NCI-H82 treated with DMSO at 0.1 percent for 48 hours (cell line): ENCODE measurements around the gene MCTP1.
"Not testable (repeated sequence)": the region's sequence is repeated elsewhere in the genome, so short reads cannot be mapped to it uniquely, and the experiment has no call there.

Source experiments
- DNase-seq: peaks from one replicate; lab custom pipeline; 2025; ENCODE audit not compliant: unreplicated experiment; lab: John Stamatoyannopoulos, UW

Gene MCTP1

DNA sequence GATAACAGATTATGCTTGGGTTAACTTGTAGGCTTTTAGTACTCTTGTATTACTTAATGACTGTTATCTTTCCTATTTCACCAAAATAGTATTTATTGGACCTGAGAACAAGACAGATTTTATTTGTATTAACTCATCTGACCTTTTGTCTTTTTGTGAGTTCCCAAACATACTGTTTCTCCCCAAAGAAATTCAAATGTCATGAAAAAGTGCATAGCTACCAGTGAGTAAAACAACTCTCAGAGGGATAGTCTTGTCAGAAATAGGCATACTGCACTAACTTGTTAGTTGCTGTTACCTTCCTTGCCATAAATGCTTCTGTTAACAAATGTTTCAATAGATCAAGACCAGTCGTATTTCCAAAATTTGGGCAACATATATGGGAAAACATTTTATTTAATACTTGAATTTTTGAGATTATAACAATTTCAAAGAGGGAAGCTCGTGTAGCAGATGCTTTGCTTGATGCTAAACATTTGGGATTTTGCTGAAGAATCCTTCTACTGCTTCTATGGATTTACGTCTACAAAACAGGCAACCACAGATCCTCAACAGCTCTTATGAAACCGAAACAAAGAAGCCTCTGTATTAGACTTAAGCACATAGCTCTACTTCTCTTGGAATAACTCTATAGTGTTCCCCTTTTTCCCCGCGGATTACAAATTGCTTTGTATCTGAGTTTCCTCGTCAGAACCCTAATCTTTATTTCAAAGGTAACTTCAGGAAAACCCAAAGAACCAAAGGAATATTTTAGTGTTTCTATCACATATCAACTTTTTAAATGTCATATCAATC, 248.8 kb downstream of the MCTP1 start:
- no peak for DNase-seq

DNA sequence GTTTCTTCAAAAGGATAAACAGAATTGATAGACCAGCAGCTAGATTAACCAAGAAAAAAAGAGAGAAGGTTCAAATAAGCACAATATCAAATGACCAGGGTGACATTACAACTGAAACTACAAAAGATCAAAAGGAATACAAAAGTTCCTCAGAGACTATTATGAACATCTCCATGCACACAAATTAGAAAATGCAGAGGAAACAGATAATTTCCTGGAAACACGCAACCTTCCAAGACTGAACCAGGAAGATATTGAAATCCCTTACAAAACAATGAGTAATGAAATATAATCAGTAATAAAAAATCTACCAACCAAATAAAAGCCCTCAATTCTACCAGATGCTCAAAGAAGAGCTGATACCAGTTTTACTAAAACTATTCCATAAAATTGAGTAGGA, 252.1 kb downstream of the MCTP1 start:
- DNase-seq, result no peak

DNA sequence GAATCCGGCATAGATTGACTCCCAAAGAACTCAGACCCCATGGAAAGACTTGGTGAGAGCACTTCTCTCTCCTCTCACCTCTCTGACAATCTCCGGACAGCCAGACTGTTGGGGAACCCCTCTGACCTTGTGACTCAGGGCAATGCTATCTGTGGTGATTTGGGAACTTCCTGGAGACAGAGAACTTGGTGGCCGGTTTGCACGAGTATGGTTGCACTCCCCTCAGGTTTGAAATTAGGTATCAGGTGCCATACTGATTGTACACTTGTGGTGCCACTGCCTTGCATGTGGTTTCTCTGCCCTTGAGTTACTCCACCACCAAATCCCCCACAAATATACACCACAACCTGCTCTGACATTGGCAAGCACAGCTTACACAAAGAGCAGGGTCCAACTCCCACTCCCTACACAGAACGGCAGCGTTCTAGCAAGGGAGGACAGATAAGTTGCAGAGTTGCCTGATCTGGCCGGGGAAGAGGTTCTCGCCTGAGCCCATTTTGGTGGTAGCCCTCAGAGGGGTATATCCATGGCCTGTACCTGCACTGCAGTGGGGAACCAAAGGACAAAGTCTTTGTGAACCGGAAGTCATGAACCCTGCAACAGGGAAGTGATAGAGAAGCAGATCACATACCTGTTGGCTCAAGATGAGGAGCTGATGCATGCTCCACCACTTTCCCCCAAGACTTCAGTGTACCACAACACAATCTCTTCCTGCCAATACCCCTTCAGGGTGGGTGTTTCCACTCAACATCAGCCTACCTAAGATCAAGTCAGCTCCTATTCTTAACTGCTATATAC, 255.1 kb downstream of the MCTP1 start:
- no peak for DNase-seq

DNA sequence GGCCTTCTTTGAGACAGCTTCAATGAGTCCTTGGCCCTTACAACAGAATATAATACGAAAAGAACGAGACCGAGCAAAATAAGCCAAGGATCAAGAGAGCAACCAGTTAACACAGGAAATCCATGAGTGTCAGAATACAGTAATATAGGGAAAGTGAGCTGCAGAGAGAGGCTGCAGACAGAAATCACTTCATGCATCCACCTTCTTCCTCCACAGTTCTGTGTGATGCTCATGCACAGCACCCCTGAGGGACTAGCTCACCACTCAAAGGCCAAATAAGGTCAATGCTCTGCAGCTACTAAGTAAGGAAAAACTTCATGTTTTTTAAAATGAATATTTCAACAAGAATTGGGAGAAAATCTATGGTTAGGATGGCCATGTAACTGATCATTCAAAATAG, 257.1 kb downstream of the MCTP1 start:
- DNase-seq, result no peak

DNA sequence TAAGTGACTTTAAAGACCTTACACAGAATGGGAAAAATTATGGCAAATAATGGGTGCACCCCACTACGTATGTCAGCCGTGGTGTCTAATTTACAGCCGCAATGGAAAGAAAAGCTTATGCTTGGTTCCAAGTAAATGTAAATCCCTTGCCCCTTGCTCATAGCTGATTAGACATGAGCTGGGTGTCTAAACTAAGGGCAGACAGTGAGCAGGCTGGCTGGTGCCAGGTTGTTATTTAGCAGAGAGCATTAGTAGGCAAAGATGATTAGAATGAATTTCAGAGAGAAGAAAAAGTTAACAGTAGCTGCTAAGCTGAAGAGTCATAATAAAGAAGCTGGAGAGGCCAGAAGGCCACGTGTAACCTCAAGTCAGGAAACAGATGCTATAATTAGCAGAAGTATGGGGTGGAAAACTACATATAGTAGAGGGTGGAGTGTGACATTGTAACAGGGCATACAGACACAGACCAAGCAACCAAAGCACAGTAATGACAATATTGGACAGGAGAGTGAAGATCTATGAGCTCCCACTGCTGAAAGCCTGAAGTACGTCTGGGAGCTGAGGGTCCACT, 257.7 kb downstream of the MCTP1 start:
- DNase-seq, result peak; percentile 1

DNA sequence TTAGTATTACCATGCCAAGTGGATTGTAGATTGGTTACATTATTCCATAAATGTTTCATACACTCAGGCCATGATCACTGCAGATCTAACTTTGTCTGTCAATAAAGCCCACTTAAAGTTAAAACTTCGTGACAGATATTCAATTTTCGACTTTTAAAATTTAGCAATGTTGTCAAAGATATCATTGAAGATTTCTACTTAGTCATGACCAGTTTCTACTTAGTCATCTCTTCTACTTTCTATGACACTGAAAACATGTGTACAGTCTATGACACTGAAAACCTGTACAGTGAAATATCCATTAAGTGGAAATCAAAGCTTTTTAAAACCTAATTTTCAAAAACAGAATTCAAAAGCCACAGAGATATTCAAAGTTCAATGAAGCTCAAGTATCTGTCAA, 258.2 kb downstream of the MCTP1 start:
- DNase-seq, result no peak

DNA sequence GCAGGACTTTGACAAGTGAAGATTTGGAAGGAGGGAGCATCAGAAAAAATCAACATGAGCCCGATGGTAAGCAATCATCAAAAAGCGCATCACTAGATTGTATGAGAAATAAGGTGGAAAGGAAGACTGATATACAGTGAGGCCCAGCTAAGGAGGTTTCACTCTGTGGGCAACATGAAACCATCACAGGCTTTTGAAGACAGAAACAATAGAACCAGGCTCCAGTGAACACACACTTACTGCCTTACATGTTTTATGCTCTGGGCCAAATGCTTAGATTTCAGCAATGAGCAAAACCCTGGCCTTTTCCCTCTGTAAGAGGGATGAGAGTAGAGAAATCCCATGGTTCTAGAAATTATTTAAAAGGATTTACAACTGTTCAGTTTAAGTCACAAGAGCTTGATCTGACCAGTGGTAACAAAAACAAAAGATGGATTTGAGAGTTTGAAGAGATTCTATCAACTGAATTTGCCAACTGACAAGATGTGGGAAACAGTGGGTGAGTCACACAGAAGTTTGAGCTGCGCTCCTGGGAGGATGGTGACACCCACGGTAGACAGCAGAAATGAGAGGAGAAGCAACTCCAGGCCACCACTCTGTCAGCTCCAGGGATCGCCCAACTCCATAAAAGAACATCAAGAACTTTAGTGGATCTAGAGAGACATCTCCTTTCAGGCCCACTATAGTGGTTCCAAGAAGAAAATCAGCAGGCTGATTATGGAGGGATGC, 261.8 kb downstream of the MCTP1 start:
- no peak for DNase-seq

DNA sequence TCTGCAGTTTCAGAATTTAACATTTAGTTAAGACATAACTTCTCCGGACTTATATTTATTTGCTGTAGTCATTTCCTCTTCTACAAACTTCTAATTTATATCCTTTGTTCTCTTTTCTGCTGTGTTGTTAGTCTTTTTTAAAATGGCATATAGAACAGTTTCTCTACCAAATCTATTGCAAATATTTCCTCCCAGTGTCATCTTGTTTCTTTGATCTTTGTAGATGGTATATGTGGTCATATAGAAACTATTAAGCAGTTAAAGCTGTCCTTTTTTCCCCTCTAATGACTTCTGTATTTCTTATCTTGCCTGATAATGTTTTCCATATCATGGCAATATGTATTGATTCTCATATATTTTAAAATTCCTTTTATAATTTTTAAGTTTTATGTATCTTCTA, 264.5 kb downstream of the MCTP1 start:
- no peak for DNase-seq

DNA sequence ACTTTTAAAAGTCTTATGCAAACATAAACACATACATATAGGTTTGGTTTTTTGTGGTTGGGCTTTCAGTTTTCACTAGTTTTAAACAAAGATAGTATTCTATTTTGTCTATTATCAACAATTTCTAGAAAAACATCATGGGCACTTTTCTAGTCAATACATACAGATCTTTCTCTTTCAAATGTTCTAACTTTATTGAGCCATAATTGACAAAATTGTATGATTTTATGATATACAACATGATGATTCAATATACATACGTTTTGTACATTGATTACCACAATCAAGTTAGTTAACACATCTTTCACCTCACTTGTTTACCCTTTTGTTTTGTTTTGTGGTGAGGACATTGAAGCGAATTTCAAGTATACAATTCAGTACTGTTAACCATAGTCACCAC, 265.9 kb downstream of the MCTP1 start:
- DNase-seq, result no peak

DNA sequence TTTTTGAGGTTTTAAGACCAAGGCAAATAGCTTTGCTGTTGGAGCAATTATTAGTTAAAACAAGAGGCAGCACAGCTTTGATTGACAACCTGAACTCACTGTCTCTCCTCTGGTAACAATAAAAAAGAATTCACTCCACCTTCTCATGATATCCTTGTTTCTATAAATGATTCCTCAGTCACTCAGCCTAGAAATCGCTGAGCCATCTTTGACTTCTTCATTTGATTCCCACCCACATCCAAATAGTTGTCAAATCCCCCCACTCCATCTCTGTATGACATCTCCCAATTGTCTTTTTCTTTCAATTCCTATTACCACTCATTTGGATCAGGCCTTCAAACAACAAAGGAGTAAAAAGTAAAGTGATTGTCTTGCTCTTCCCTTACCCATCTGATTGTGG, 266.4 kb downstream of the MCTP1 start:
- no peak for DNase-seq

DNA sequence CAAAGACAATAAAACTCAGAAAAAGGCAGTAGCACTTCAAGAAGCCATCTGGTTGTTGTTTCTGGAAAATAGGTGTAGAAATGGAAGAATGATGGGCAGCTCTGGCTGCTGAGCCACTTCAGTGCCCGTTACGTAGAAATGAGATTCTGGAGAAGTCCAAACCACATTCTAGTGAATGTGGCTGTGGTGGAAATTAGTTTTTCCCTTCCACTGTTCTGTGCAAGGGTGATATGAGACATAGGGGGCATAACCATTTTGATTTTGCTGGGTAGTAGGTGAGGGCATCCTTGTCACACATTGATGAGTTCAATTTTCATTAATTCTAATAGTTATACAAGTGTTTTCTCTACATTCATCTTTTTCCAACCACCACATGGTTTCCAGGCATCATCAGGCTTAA, 275.1 kb downstream of the MCTP1 start:
- no peak for DNase-seq

DNA sequence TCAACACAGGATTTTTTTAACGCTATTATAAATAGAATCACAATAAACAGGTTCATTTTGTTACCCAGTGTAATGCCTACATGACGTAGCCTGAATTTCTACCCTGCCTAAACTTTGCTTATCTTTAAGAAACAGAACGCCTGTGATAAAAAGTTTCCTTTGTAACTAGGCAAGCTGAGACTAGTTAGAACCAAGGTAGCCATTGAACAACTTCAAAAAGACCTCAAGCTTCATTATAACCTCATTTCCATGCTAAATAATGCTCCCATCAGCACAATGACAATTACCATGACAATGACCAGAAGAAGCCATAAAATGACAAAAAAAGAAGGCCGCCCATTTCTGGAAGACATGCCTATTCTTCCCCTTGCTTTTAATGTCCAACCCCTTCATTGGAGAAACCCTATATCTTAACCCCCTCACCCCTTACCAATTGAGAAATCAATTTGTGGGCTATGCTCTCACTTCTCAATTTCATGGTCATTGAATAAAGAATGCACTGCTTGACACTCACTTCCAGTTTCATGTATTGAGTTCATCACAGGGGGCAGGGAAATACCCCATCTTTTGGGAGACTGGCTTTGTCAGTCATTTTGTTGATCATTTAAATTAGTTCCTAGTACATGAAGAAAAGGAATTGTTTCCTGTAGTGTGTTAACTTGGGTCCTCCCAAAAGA, 276.8 kb downstream of the MCTP1 start:
- no peak for DNase-seq

DNA sequence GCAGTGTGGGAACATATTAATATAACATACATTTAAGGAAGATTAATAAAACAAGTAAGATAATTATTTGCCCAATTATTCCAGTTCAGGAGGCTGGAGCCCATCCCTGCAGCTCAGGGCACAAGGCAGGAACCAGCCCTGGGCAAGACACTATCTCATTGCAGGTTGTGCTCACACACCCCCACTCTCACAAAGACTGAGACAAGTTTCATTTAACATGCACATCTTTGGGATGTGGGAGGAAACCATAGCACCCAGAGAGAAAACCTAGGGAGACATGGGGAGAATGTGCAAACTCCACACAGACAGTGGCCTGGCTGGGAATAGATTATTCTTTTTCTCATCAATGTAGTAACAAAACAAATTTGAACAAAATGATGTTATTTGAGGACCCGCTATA, 279.1 kb downstream of the MCTP1 start:
- no peak for DNase-seq

DNA sequence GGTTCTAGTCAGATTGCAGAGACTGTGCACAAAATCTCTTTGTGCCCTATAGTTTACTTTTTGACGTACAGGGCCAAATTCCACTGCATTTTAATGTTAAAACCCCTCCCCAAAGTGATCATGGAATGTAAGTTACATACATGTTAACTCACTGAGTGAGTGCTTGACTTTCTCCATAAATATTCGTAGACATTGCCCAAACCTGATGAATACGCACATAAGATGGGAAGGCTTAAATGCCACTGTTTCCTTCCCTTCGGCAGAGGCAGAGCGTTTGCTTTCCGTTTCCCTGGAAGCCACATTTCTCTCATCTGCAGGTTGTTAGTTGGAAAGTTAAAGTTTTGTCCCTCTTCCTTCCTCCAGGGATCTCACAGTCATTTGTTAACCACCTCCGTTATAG, 286.2 kb downstream of the MCTP1 start:
- DNase-seq, result no peak

DNA sequence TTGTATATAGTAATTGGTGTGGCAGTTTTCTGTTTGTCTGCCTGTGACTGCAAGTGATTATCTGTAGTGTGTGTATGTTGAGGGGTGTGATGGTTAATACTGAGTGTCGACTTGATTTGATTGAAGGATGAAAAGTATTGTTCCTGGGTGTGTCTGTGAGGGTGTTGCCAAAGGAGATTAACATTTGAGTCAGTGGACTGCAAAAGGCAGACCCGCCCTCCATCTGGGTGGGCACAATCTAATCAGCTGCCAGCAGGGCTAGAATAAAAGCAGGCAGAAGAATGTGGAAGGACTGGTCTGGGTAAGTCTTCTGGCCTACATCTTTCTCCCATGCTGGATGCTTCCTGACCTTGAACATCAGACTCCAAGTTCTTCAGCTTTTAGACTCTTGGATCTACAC, 290.4 kb downstream of the MCTP1 start:
- not testable (repeated sequence) for DNase-seq

DNA sequence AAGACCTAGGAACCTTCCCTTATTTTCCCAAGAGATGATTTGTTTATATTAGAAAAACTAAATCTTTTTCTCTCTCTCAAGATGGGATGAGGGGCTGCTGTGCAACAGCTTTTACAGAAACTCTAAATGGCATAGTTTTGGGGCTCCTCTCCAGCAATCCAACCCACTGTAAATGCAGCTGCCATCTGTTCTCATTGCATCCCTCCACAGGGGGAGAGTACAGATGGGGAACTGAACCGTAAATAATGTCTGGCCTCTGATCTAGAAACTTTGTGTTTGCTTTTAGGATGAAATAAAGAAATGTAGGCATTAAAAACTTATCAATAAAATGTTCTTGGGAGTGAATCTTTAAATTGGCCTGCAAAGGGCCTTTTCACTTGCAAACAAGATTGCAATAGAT, 291.4 kb downstream of the MCTP1 start:
- no peak for DNase-seq

DNA sequence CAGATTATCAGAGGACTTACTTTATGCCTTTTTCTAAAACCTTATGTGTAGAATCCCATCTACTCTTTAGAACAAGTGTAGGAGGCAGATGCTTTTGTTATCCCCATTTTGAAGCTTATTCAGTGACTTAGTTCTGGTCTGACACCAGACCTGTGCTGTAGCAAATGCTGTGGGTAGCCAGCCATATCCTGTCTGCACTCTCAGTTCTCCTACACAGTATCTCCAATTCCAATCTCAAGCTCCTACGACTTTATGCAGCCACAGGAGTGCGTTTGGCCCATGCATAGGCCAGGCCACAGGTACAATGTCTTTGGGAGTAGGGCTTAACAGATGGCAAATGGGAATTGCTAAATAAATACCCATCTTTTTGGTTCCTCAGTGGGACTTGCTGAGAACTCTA, 292.6 kb downstream of the MCTP1 start:
- no peak for DNase-seq

DNA sequence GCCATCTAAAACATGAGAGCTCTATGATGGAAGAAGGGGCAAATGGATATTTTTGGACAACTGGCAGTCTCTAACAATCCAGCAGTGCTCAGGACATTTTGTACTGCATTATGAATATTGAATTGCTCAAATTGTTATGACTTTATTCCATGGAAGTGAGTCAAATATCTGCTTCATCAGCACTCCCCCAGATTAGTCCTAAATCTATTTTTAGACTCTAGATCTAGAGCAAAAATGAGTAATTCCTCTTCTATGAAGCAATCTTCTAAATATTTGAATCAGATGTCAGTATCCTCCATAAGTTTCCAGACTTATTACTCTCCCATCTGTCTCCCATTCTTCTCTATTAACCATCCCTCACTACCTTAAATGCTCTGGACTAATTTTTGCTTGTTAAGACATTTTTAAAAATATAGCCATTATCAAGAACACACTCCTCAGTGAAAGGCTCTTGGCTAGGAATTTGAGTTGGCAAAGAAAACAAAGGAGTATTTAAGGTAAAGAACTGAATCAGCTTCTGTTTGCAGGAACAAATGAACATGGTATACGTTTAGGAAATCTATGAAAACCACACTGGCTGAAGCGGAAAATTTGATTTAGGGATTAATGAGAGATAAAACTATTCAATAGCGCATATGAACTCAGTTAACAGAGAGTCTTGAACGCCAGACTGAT, 300.9 kb downstream of the MCTP1 start:
- no peak for DNase-seq

DNA sequence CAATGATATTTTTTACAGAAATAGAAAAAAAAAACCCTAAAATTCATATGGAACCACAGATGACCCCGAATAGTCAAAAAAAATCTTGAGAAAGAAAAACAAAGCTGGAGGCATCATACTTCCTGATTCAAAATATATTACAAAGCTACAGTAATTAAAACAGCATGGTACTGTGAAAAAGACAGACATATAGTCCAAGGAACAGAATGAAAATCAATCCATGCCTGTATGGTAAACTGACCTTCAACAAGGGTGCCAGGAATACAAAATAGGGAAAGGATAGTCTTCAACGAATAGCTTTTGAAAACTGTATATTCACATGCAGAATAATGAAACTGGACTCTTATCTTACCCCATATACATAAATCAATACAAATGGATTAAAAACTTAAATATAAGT, 307.5 kb downstream of the MCTP1 start:
- DNase-seq, result no peak

DNA sequence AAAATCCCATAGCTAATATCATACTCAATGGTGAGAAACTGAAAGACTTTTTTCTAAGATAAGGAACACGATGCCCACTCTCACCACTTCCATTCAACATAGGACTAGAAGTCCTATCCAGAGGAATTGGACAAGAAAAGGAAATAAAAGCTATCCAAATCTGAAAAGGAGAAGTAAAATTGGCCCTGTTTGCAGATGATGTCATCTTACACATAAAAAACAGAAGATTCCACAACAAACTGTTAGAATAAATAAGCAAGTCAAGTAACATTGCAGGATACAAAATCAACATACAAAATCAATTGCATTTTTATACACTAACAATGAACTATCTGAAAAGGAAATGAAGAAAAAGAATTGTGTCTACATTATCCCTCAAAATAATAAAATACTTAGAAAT, 308.0 kb downstream of the MCTP1 start:
- no peak for DNase-seq
